Activated T-cell treated with anti-CD3 and anti-CD28 coated beads, Interleukin-2, amount 50 U/mL, for 24 hours (primary cell): ENCODE results near the gene CRK.
"Not testable (repeated sequence)": the region's sequence is repeated elsewhere in the genome, so short reads cannot be mapped to it uniquely, and the experiment has no call there.

Experiments
- DNase-seq: peaks from one replicate; pipeline ENCODE4 v3.0.0-alpha.2; 2020
- H3K27ac Mint-ChIP-seq: 2 replicates; pipeline ENCODE4 v1.8.0; 2020; ENCODE audit warnings: mild to moderate bottlenecking, mixed read lengths
- H3K27me3 Mint-ChIP-seq: 2 replicates; pipeline ENCODE4 v1.8.0; 2020; ENCODE audit warnings: mixed read lengths
- H3K36me3 Mint-ChIP-seq: 2 replicates; pipeline ENCODE4 v1.8.0; 2020; ENCODE audit warnings: low read depth, mixed read lengths
- H3K4me1 Mint-ChIP-seq: 2 replicates; pipeline ENCODE4 v1.8.0; 2020; ENCODE audit warnings: low read depth, mixed read lengths
- H3K4me3 Mint-ChIP-seq: 2 replicates; pipeline ENCODE4 v1.8.0; 2020; ENCODE audit warnings: mild to moderate bottlenecking, moderate library complexity, mixed read lengths
- H3K9me3 Mint-ChIP-seq: 2 replicates; pipeline ENCODE4 v1.8.0; 2020; ENCODE audit warnings: mixed read lengths

The CRK gene

GRCh38 chr17:1462164-1463112, 6.4 kb upstream of the CRK start:
- H3K36me3 Mint-ChIP-seq, result peaks cover 6% of the 10 kb centered on the region
- H3K27me3 Mint-ChIP-seq, result peaks cover 39% of the 10 kb centered on the region
- peaks cover 32% of the 10 kb centered on the region for H3K4me1 Mint-ChIP-seq
- peak overlapping the region; percentile 9 for H3K4me3 Mint-ChIP-seq
- H3K9me3 Mint-ChIP-seq, result no peaks in the 10 kb centered on the region
- H3K27ac Mint-ChIP-seq, result peak overlapping the region; percentile 86
- no peak for DNase-seq

GRCh38 chr17:1461198-1461944, 5.3 kb upstream of the CRK start:
- Mint-ChIP-seq H3K9me3 (no peaks in the 10 kb centered on the region), H3K27ac (no peak overlapping the region), H3K27me3 (peaks cover 42% of the 10 kb centered on the region), H3K36me3 (peaks cover 3% of the 10 kb centered on the region), H3K4me1 (peaks cover 40% of the 10 kb centered on the region), H3K4me3 (no peak overlapping the region)
- DNase-seq, result no peak

- H3K36me3 Mint-ChIP-seq, result peaks cover 2% of the 10 kb centered on the region
- no peaks in the 10 kb centered on the region for H3K9me3 Mint-ChIP-seq
- H3K27me3 Mint-ChIP-seq, result peaks cover 42% of the 10 kb centered on the region
- no peak for DNase-seq
- H3K4me1 Mint-ChIP-seq, result peaks cover 41% of the 10 kb centered on the region
- H3K4me3 Mint-ChIP-seq, result no peak overlapping the region
- no peak overlapping the region for H3K27ac Mint-ChIP-seq
These were observed 4.2 kb upstream of the CRK start for GRCh38 chr17:1460233-1460632.

GRCh38 chr17:1455291-1455796, 688 bp downstream of the CRK start:
- no peaks in the 10 kb centered on the region for H3K9me3 Mint-ChIP-seq
- DNase-seq, result peak; percentile 64
- H3K4me3 Mint-ChIP-seq, result peak overlapping the region; percentile 92
- H3K27ac Mint-ChIP-seq, result peak overlapping the region; percentile 94
- H3K36me3 Mint-ChIP-seq, result peaks cover 37% of the 10 kb centered on the region
- H3K27me3 Mint-ChIP-seq, result peaks cover 11% of the 10 kb centered on the region
- H3K4me1 Mint-ChIP-seq, result peaks cover 55% of the 10 kb centered on the region

GRCh38 chr17:1454541-1454940, 1.5 kb downstream of the CRK start:
- H3K27me3 Mint-ChIP-seq, result peaks cover 6% of the 10 kb centered on the region
- DNase-seq, result no peak
- H3K4me1 Mint-ChIP-seq, result peaks cover 50% of the 10 kb centered on the region
- no peaks in the 10 kb centered on the region for H3K9me3 Mint-ChIP-seq
- peaks cover 42% of the 10 kb centered on the region for H3K36me3 Mint-ChIP-seq
- H3K27ac Mint-ChIP-seq, result peak overlapping the region; percentile 72
- peak overlapping the region; percentile 92 for H3K4me3 Mint-ChIP-seq

GRCh38 chr17:1453694-1454093, 2.3 kb downstream of the CRK start:
- peak overlapping the region; percentile 52 for H3K27ac Mint-ChIP-seq
- H3K4me3 Mint-ChIP-seq, result peak overlapping the region; percentile 60
- H3K27me3 Mint-ChIP-seq, DNase-seq, H3K9me3 Mint-ChIP-seq: not testable (repeated sequence)
- peaks cover 50% of the 10 kb centered on the region for H3K36me3 Mint-ChIP-seq
- H3K4me1 Mint-ChIP-seq, result peaks cover 59% of the 10 kb centered on the region

- Mint-ChIP-seq H3K27ac (peak overlapping the region; percentile 72), H3K4me3 (no peak overlapping the region), H3K36me3 (peaks cover 57% of the 10 kb centered on the region), H3K27me3 (peaks cover 6% of the 10 kb centered on the region), H3K9me3 (no peaks in the 10 kb centered on the region), H3K4me1 (peaks cover 64% of the 10 kb centered on the region)
- no peak for DNase-seq
These were observed 3.2 kb downstream of the CRK start for GRCh38 chr17:1452836-1453235.

- Mint-ChIP-seq H3K36me3 (peaks cover 75% of the 10 kb centered on the region), H3K4me1 (peaks cover 73% of the 10 kb centered on the region)
- H3K27me3 Mint-ChIP-seq, DNase-seq, H3K27ac Mint-ChIP-seq, H3K9me3 Mint-ChIP-seq, H3K4me3 Mint-ChIP-seq: not testable (repeated sequence)
These were observed 5.8 kb downstream of the CRK start for GRCh38 chr17:1450261-1450660.

- Mint-ChIP-seq H3K4me1 (peaks cover 70% of the 10 kb centered on the region), H3K36me3 (peaks cover 70% of the 10 kb centered on the region), H3K4me3 (no peak overlapping the region), H3K9me3 (no peaks in the 10 kb centered on the region), H3K27me3 (no peaks in the 10 kb centered on the region), H3K27ac (peak overlapping the region; percentile 20)
- DNase-seq, result no peak
These were observed 6.5 kb downstream of the CRK start for GRCh38 chr17:1449412-1449967.

- Mint-ChIP-seq H3K27me3 (no peaks in the 10 kb centered on the region), H3K4me1 (peaks cover 48% of the 10 kb centered on the region), H3K4me3 (no peak overlapping the region), H3K36me3 (peaks cover 59% of the 10 kb centered on the region), H3K27ac (peak overlapping the region; percentile 61), H3K9me3 (no peaks in the 10 kb centered on the region)
- DNase-seq, result no peak
These were observed 9.0 kb downstream of the CRK start for GRCh38 chr17:1447052-1447451.

- Mint-ChIP-seq H3K27me3 (no peaks in the 10 kb centered on the region), H3K4me3 (no peak overlapping the region), H3K27ac (no peak overlapping the region), H3K36me3 (peaks cover 53% of the 10 kb centered on the region), H3K9me3 (no peaks in the 10 kb centered on the region), H3K4me1 (peaks cover 41% of the 10 kb centered on the region)
- DNase-seq, result no peak
These were observed 9.8 kb downstream of the CRK start for GRCh38 chr17:1446201-1446600.

GRCh38 chr17:1445695-1446094, 10.3 kb downstream of the CRK start:
- DNase-seq, H3K4me3 Mint-ChIP-seq, H3K27me3 Mint-ChIP-seq, H3K27ac Mint-ChIP-seq, H3K9me3 Mint-ChIP-seq: not testable (repeated sequence)
- H3K36me3 Mint-ChIP-seq, result peaks cover 53% of the 10 kb centered on the region
- peaks cover 41% of the 10 kb centered on the region for H3K4me1 Mint-ChIP-seq

GRCh38 chr17:1442721-1443120, 13.3 kb downstream of the CRK start:
- H3K9me3 Mint-ChIP-seq, DNase-seq, H3K27me3 Mint-ChIP-seq, H3K4me3 Mint-ChIP-seq, H3K27ac Mint-ChIP-seq: not testable (repeated sequence)
- peaks cover 35% of the 10 kb centered on the region for H3K4me1 Mint-ChIP-seq
- peaks cover 50% of the 10 kb centered on the region for H3K36me3 Mint-ChIP-seq

- Mint-ChIP-seq H3K36me3 (peaks cover 52% of the 10 kb centered on the region), H3K9me3 (no peaks in the 10 kb centered on the region), H3K4me3 (no peak overlapping the region), H3K4me1 (peaks cover 30% of the 10 kb centered on the region), H3K27ac (no peak overlapping the region), H3K27me3 (no peaks in the 10 kb centered on the region)
- no peak for DNase-seq
These were observed 13.8 kb downstream of the CRK start for GRCh38 chr17:1442187-1442586.
